ENCODE data around the gene PLBD2. TPM values are rescaled to one million over a fixed set of nuclear protein-coding genes. Genes with fewer than 3 reads are reported as not detected.

The PLBD2 gene
- total and polyA plus RNA-seq, 10 of the 15 experiments (the other 5 are each of a cell fraction or from before 2014, with no cell fraction given): 1.4 to 16.6 (median 5.9) TPM

GRCh38 chr12:113333877-113334785 is 24.3 kb upstream of the PLBD2 start:
- CTCF ChIA-PET: interaction anchor here (1.0 to 1.6 kb wide), 3 partner anchors 22 to 160 kb away, joined by 3 to 6 read pairs (median 5); partner anchors contain the start of gene PLBD2
- RAD21 ChIA-PET (ENCODE audit: unreplicated experiment): interaction anchor here (0.9 to 1.2 kb wide), 2 partner anchors 16 to 147 kb away, joined by 3 to 5 read pairs; no protein-coding TSS in a partner anchor
- ATAC-seq (peak; percentile 42), DNase-seq (ENCODE audit: low read depth, low spot score) (no peak), FAIRE-seq (peak; percentile 92)
- H3K9me3 ChIP-seq (replicated peaks; ENCODE audit: control insufficient read depth, insufficient read depth, low read length): no peaks in the 10 kb centered on the region
- H3K36me3 ChIP-seq (ENCODE audit: control insufficient read depth in 2 of 2, insufficient read depth in 2 of 2, low read length in 1 of 2): no peaks in the 10 kb centered on the region; a peak in 1 of 4 replicates
- in situ Hi-C loops (cut with MboI): no loop called here
- no peaks in the 10 kb centered on the region; the same call in 1 of the 2 replicates for H3K79me2 ChIP-seq (ENCODE audit: control insufficient read depth, insufficient read depth, low read length)
- SMC1A ChIA-PET (ENCODE audit: uncharacterized antibody, unreplicated experiment): interaction anchor here (0.8 to 1.5 kb wide), 7 partner anchors 8 to 148 kb away, joined by 3 to 8 read pairs (median 3); no protein-coding TSS in a partner anchor
- 25% methylated on average over 27 of the region's 27 CpGs for WGBS (ENCODE audit: insufficient coverage, insufficient replicate concordance, low lambda C conversion rate, missing lambda C conversion rate)
- H4K20me1 ChIP-seq (ENCODE audit: control insufficient read depth, insufficient read depth): no peaks in the 10 kb centered on the region
- peak overlapping the region; percentile 79 for H2AFZ ChIP-seq (ENCODE audit: control insufficient read depth, low read depth, low read length)
- peak overlapping the region; percentile 74 for H3K4me3 ChIP-seq
- no peaks in the 10 kb centered on the region for H3K4me1 ChIP-seq (ENCODE audit: control insufficient read depth, insufficient read depth, low read length)
- peak overlapping the region; percentile 96 for H3K4me2 ChIP-seq (ENCODE audit: control insufficient read depth, insufficient read depth)
- peak overlapping the region; percentile 74 for H3K9ac ChIP-seq (ENCODE audit: control insufficient read depth, insufficient read depth, low read length)
- POLR2A ChIA-PET: interaction anchor here (1.0 to 1.7 kb wide), 8 partner anchors 7 to 112 kb away, joined by 3 to 7 read pairs (median 6); partner anchors contain the start of gene TPCN1
- BruUV-seq (replicated peaks): TSS peak; percentile 81
- H3K27me3 ChIP-seq (replicated peaks in 1 of 2; ENCODE audit: control insufficient read depth in 2 of 2, insufficient read depth in 2 of 2, low read length in 1 of 2): no peaks in the 10 kb centered on the region
- peak overlapping the region; percentile 22; the same call in 1 of the 2 replicates for H3K27ac ChIP-seq (ENCODE audit: control insufficient read depth, insufficient read depth)
- peak; percentile 51 for TF ChIP-seq KLF5 (IDR thresholded peaks at IDR 0.05; ENCODE audit: partially characterized antibody)
- TF ChIP-seq SUZ12 (IDR thresholded peaks at IDR 0.05; ENCODE audit: unreplicated experiment): no peak
- TF ChIP-seq NR2C2 (IDR thresholded peaks at IDR 0.05; ENCODE audit: borderline replicate concordance, control insufficient read depth, insufficient read length, low read depth): no peak
- TF ChIP-seq, protein P1, sequence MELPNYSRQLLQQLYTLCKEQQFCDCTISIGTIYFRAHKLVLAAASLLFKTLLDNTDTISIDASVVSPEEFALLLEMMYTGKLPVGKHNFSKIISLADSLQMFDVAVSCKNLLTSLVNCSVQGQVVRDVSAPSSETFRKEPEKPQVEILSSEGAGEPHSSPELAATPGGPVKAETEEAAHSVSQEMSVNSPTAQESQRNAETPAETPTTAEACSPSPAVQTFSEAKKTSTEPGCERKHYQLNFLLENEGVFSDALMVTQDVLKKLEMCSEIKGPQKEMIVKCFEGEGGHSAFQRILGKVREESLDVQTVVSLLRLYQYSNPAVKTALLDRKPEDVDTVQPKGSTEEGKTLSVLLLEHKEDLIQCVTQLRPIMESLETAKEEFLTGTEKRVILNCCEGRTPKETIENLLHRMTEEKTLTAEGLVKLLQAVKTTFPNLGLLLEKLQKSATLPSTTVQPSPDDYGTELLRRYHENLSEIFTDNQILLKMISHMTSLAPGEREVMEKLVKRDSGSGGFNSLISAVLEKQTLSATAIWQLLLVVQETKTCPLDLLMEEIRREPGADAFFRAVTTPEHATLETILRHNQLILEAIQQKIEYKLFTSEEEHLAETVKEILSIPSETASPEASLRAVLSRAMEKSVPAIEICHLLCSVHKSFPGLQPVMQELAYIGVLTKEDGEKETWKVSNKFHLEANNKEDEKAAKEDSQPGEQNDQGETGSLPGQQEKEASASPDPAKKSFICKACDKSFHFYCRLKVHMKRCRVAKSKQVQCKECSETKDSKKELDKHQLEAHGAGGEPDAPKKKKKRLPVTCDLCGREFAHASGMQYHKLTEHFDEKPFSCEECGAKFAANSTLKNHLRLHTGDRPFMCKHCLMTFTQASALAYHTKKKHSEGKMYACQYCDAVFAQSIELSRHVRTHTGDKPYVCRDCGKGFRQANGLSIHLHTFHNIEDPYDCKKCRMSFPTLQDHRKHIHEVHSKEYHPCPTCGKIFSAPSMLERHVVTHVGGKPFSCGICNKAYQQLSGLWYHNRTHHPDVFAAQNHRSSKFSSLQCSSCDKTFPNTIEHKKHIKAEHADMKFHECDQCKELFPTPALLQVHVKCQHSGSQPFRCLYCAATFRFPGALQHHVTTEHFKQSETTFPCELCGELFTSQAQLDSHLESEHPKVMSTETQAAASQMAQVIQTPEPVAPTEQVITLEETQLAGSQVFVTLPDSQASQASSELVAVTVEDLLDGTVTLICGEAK (IDR thresholded peaks at IDR 0.05; ENCODE audit: borderline replicate concordance): peak; percentile 36; the same call in 1 of the 2 replicates
- peak; percentile 61; the same call in 1 of the 2 replicates for TF ChIP-seq ZNF217 (IDR thresholded peaks at IDR 0.05)
- peak; percentile 83 for TF ChIP-seq FOXK2 (IDR thresholded peaks at IDR 0.05)
- no peak for TF ChIP-seq SREBF2 (IDR thresholded peaks at IDR 0.05; ENCODE audit: low read length)
- TF ChIP-seq ATF7 (IDR thresholded peaks at IDR 0.05; ENCODE audit: low read depth): peak; percentile 84
- TF ChIP-seq, protein P2, sequence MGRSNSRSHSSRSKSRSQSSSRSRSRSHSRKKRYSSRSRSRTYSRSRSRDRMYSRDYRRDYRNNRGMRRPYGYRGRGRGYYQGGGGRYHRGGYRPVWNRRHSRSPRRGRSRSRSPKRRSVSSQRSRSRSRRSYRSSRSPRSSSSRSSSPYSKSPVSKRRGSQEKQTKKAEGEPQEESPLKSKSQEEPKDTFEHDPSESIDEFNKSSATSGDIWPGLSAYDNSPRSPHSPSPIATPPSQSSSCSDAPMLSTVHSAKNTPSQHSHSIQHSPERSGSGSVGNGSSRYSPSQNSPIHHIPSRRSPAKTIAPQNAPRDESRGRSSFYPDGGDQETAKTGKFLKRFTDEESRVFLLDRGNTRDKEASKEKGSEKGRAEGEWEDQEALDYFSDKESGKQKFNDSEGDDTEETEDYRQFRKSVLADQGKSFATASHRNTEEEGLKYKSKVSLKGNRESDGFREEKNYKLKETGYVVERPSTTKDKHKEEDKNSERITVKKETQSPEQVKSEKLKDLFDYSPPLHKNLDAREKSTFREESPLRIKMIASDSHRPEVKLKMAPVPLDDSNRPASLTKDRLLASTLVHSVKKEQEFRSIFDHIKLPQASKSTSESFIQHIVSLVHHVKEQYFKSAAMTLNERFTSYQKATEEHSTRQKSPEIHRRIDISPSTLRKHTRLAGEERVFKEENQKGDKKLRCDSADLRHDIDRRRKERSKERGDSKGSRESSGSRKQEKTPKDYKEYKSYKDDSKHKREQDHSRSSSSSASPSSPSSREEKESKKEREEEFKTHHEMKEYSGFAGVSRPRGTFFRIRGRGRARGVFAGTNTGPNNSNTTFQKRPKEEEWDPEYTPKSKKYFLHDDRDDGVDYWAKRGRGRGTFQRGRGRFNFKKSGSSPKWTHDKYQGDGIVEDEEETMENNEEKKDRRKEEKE (IDR thresholded peaks at IDR 0.05): peak; percentile 55; the same call in 1 of the 2 replicates
- TF ChIP-seq CHD1 (IDR thresholded peaks at IDR 0.05; ENCODE audit: low read depth, low read length): peak; percentile 22
- TF ChIP-seq BHLHE40 (IDR thresholded peaks at IDR 0.05; ENCODE audit: borderline replicate concordance in 1 of 2, low read depth in 2 of 2, low read length in 1 of 2): peak in 1 of 2 experiments; percentile 46; a peak in 2 of 4 replicates
- peak; percentile 80; the same call in 1 of the 2 replicates for TF ChIP-seq SMARCA5 (IDR thresholded peaks at IDR 0.05)
- intact Hi-C loops (cut with micrococcal nuclease; ENCODE audit: unreplicated experiment): loop anchor here (2.0 kb wide), 1 partner anchor 25 kb away; the partner anchor contains the start of gene PLBD2

All from GM12878 (cell line).